NCI-H146 treated with DMSO at 0.1 percent for 48 hours (cell line): ENCODE results near the gene PCCB.
"Not testable (repeated sequence)": the region's sequence is repeated elsewhere in the genome, so short reads cannot be mapped to it uniquely, and the experiment has no call there.

Experiments
- DNase-seq: peaks from one replicate; lab custom pipeline; 2025; ENCODE audit not compliant: unreplicated experiment; lab: John Stamatoyannopoulos, UW

PCCB gene

GRCh38 chr3:136261826-136262225, 11.7 kb downstream of the PCCB start:
- no peak for DNase-seq

GRCh38 chr3:136262559-136262958, 12.4 kb downstream of the PCCB start:
- no peak for DNase-seq

DNA sequence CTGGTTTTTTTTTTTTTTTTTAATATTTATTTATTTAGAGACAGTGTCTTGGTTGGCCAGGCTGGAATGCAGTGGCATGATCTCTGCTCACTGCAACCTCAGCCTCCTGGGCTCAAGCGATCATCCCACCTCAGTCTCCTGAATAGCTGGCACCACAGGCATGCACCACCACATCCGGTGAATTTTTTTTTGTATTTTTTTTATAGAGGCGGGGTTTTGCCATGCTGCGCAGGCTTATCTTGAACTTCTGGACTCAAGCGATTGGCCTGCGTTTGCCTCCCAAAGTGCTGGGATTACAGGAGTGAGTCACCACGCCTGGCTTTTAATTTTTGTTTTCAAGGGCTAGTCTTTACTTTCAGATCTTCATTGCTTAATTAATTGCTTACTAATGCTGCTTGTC, 13.1 kb downstream of the PCCB start:
- DNase-seq = no peak

DNA sequence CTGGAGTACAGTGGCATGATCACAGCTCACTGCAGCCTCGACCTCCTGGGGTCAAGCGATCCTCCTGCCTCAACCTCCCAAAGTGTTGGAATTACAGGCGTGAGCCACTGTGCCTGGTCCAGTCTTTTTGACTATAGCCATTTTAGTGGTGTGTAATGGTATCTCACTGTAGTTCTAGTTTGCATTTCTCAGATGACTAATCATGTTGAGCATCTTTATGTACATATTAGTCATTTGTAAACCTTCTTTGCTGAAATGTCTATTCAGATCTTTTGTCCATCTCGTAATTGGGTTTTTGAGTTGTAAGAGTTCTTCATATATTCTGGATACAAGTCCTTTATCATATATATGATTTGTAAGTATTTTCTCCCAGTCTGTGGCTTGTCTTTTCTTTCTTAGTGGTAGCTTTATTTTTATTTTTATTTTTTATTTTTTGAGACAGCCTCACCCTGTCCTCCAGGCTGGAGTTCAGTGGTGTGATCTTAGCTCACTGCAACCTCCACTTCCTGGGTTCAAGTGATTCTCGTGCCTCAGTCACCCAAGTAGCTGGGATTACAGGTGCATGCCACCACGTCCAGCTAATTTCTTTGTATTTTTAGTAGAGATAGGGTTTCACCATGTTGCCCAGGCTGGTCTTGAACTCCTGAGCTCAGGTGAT, 16.5 kb downstream of the PCCB start:
- DNase-seq = not testable (repeated sequence)

DNA sequence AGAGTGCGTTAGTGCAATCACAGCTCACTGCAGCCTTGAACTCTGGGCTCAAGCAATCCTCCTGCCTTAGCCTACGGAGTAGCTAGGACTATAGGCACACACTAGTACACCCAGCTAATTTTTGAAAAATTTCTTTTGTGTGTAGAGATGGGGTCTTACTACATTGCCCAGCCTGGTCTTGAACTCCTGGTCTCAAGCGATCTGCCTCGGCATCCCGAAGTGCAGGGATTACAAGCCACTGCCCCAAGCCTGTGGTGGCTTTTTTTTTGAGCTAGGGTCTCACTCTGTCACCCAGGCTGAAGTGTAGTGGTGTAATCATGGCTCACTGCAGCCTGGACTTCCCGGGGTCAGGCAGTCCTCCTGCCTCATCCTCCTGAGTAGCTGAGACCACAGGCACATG, 17.1 kb downstream of the PCCB start:
- no peak for DNase-seq

DNA sequence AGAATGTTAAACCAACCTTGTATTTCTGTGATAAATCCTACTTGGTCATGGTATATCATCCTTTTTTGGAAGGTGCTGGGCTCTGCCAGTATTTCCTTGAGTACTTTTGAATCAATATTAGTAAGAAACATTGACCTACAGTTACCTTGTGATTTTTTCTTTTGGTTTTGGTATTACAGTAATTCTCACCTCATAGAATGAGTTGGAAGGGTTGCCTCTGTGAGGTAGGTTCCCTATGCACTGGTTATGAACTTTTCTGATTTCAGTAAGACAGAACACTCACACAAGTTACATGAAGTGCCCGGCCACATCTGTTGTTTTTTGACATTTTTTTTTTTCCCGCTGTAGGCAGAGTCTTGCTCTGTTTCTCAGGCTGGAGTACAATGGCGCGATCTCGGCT, 20.0 kb downstream of the PCCB start:
- DNase-seq = no peak

DNA sequence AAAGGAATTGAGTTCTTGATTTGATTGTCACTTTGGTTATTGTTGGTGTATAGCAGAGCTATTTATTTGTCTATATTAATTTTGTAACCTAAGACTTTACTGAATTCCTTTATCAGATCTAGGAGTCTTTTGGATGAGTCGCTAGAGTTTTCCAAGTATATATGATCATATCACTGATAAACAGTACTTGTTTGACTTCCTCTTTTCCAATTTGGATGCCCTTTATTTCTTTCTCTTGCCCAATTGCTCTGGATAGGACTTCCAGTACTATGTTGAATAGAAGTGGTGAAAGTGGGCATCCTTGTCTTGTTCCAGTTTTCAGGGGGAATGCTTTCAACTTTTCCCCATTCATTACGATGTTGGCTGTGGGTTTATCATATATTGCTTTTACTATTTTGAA, 21.5 kb downstream of the PCCB start:
- not testable (repeated sequence) for DNase-seq

- DNase-seq = no peak
Observed at GRCh38 chr3:136276049-136276755, 26.1 kb downstream of the PCCB start.

GRCh38 chr3:136277115-136277514, 27.0 kb downstream of the PCCB start:
- DNase-seq = peak; percentile 73

GRCh38 chr3:136277634-136278033, 27.5 kb downstream of the PCCB start:
- peak; percentile 98 for DNase-seq

DNA sequence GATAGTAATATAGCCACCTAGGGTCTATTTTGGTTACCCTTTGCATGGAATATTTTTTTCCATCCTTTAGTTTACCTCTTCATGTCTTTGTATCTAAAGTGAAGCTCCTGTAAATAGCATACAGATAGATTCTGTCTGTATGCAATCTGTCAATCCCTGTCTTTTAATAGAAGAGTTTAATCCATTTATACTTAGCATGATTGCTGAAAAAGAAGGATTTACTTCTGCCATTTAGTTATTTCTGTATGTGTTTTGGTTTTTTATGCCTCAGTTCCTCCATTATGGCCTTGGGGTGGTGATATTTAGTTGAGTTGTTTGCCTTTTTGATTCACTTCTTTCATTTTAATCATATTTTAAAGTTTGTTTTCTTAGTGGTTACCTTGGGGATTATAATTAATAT, 29.0 kb downstream of the PCCB start:
- no peak for DNase-seq

DNA sequence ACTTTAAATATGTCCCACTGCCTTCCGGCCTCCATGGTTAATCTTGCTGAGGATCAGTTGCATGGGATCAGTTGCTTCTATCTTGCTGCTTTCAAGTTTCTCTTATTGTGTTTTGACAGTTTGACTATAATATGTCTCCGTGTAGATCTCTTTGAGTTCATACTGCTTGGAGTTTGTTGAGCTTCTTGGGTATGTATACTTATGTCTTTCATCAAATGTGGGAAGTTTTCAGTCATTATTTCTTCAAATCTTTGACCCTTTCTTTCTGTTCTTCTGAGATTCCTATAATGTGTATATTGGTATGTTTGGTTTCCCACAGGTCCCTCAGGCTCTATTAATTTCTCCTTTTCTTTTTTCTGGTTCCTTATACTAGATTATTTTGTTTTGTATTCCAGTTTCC, 30.8 kb downstream of the PCCB start:
- no peak for DNase-seq

GRCh38 chr3:136281966-136282520, 31.9 kb downstream of the PCCB start:
- no peak for DNase-seq

GRCh38 chr3:136283627-136284026, 33.5 kb downstream of the PCCB start:
- DNase-seq = no peak

GRCh38 chr3:136291302-136291701, 41.2 kb downstream of the PCCB start:
- DNase-seq = no peak

DNA sequence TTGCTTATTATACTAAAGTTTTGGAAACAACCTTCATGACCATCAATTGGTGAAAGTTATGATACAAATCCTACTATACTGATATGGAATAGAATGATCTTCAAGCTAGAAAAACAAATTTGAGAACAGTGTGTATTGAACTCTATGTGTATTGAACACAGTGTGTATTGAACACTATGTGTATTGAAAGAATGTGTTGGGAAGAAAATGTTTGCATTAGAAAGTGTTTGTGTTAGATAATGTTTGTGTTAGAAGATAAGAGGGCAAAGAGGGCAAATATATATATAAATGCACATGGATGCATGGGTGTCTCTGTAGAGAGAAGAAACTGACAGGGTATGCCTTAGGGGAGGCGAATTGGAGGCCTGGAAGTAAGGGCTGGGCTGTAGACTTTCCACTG, 42.4 kb downstream of the PCCB start:
- no peak for DNase-seq

GRCh38 chr3:136293279-136293678, 43.1 kb downstream of the PCCB start:
- DNase-seq = no peak

DNA sequence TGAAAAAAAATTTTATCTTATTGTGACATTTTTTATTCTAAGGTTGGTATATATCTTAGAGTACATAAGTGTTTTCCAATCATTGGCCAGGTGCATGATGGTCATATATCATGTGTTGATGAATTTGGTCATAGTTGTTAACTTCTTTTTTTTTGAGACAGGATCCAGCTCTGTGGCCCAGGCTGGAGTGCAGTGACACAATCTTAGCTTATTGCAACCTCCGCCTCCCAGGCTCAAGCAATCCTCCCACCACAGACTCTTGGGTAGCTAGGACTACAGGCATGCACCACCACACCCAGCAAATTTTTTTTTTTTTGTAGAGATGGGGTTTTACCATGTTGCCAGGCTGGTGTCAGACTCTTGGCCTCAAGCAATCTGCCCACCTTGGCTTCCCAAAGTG, 44.0 kb downstream of the PCCB start:
- no peak for DNase-seq

- no peak for DNase-seq
Observed at GRCh38 chr3:136296960-136297359, 46.8 kb downstream of the PCCB start.

DNA sequence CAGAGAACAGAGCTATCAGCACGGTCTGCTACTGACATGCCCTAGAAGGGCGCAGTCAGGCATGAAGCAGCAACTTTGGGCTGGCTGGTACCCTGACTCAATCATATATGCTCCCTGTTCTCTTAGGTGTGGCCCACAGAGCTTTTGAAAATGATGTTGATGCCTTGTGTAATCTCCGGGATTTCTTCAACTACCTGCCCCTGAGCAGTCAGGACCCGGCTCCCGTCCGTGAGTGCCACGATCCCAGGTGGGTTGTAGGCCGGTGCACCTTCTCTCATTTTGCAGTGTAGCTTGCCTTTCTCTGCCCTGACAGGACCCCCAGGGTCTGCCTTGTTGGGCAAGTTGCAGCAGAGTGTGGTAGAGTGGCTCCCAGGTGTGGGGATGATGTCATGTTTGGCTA, 47.7 kb downstream of the PCCB start:
- DNase-seq = no peak

DNA sequence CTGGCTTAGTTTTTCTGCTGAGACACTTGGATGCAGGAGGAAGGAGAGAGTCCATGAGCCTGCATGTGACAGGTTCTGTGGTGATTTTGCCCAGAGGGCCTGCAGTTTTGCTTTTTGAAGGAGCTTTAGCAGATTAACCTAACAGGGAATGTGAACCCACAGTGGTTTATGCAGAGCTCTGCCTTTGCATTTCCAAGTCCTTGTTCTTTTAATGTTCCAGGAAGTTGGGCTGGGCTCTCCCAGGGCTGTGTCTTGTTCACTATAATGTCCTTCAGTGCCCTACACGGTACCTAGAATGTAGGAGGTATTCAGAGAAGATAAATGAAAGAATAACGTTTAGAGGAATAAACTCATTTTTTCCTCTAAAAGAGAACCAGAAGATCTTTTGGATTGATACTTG, 50.3 kb downstream of the PCCB start:
- no peak for DNase-seq

DNA sequence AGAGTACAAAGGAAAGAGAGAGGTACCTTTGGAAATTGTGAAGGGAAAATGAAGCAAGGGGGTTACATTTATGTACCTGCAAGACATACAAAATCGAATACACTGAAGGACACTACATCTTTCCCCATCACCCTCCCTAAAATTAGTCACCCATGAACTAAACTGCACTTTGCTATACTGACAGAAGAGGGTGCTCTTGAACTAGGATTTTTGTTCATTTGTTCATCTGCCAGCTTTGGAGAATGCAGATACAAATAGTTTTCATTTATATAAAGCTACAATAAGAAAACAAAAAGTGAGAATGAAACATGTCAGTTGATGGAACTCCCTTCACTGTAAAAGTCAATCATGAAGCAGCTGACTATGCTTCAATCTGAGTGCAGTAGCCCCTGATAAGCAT, 55.7 kb downstream of the PCCB start:
- DNase-seq = no peak

DNA sequence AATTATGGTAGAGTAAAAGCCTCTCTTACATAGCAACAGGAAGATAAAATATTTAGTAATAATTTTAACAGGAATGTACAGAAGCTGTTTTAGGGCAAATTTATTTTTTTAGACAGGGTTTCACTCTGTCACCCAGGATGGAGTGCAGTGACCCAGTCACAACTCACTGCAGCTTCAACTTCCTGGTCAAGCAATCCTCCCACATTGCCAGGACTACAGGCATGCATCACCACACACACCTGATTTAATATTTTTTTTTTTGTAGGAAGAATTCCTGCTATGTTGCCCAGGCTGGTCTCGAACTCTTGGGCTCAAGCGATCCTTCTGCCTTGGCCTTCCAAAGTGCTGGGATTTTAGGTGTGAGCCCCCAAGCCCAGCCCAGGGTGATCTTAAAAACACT, 61.1 kb downstream of the PCCB start:
- no peak for DNase-seq
